IMR-90 (cell line): ENCODE data around the gene ZNF700. TPM values are rescaled to one million over a fixed set of nuclear protein-coding genes. Genes with fewer than 3 reads are reported as not detected.
"Not testable (repeated sequence)": the region's sequence is repeated elsewhere in the genome, so short reads cannot be mapped to it uniquely, and the experiment has no call there.

Experiments
- ATAC-seq: fragments of 200-7000 bp; cut with Tn5 transposase; 2 replicates; pipeline ENCODE4 v1.9.1; 2020; ENCODE audit warnings: low read depth, mild to moderate bottlenecking, moderate library complexity
- BruUV-seq: library from RNA; stranded (reverse); fragments of 400-500 nt; replicated peaks from 2 replicates; lab custom pipeline; 2021; lab: Mats Ljungman, UMichigan
- CTCF ChIA-PET: fragments of 300-600 bp; formaldehyde crosslinking; extraction: SDS; loops from one replicate; lab custom pipeline; 2021; ENCODE audit warnings: antibody characterized with exemption; lab: Yijun Ruan, JAX
- POLR2A ChIA-PET: fragments of 300-600 bp; sonication (Branson Sonifier 250); formaldehyde crosslinking; loops from one replicate; lab custom pipeline; 2022; ENCODE audit warnings: antibody characterized with exemption; ENCODE audit not compliant: unreplicated experiment; lab: Charles Lee
- DNase-seq: peaks from one replicate; pipeline ENCODE4 v3.0.0; 2013
- H2AFZ ChIP-seq: replicated peaks from 2 replicates; pipeline ENCODE3; 2013; ENCODE audit warnings: low read length, mild to moderate bottlenecking; ENCODE audit not compliant: poor library complexity
- H2AK5ac ChIP-seq: 2 replicates; pipeline ENCODE4 v1.6.1; 2013; ENCODE audit warnings: low read depth, low read length, inconsistent platforms
- H2AK9ac ChIP-seq: replicated peaks from 2 replicates; pipeline ENCODE3; 2013; ENCODE audit warnings: mild to moderate bottlenecking, low read depth, low read length, moderate library complexity; ENCODE audit not compliant: poor library complexity
- H2BK120ac ChIP-seq: 2 replicates; pipeline ENCODE4 v1.6.1; 2013; ENCODE audit warnings: low read depth, low read length, inconsistent platforms
- H2BK15ac ChIP-seq: 3 replicates; pipeline ENCODE4 v1.6.1; 2013; ENCODE audit warnings: low read depth, low read length, inconsistent platforms
- H2BK20ac ChIP-seq: 2 replicates; pipeline ENCODE4 v1.6.1; 2013; ENCODE audit warnings: low read depth, mild to moderate bottlenecking, inconsistent platforms, low read length, moderate library complexity
- H2BK5ac ChIP-seq: 2 replicates; pipeline ENCODE4 v1.6.1; 2013; ENCODE audit warnings: mild to moderate bottlenecking, low read depth, low read length, inconsistent platforms; ENCODE audit not compliant: poor library complexity, severe bottlenecking
- H3K14ac ChIP-seq: replicated peaks from 2 replicates; pipeline ENCODE4 v1.6.1; 2013; ENCODE audit warnings: low read depth, low read length, inconsistent platforms
- H3K18ac ChIP-seq: 2 replicates; pipeline ENCODE4 v1.6.1; 2013; ENCODE audit warnings: low read depth, low read length, control low read depth
- H3K23ac ChIP-seq: 2 replicates; pipeline ENCODE4 v1.6.1; 2013; ENCODE audit warnings: low read depth, low read length, inconsistent platforms
- H3K27ac ChIP-seq: 2 replicates; pipeline ENCODE4 v1.5.1; 2013; ENCODE audit warnings: mild to moderate bottlenecking, control low read depth, low read length; ENCODE audit not compliant: insufficient read depth
- H3K27me3 ChIP-seq: 2 replicates; pipeline ENCODE4 v1.6.1; 2013; ENCODE audit warnings: low read length; ENCODE audit not compliant: control insufficient read depth, insufficient read depth
- H3K36me3 ChIP-seq: 2 replicates; pipeline ENCODE4 v1.6.1; 2013; ENCODE audit warnings: low read length, mixed read lengths; ENCODE audit not compliant: control insufficient read depth, insufficient read depth
- H3K4ac ChIP-seq: 2 replicates; pipeline ENCODE4 v1.6.1; 2013; ENCODE audit warnings: low read depth, low read length, inconsistent platforms
- H3K4me1 ChIP-seq: 2 replicates; pipeline ENCODE4 v1.6.1; 2013; ENCODE audit warnings: low read length, mixed read lengths; ENCODE audit not compliant: control insufficient read depth, insufficient read depth
- H3K4me2 ChIP-seq: 2 replicates; pipeline ENCODE4 v1.6.1; 2013; ENCODE audit warnings: low read depth, mild to moderate bottlenecking, control low read depth, low read length, moderate library complexity
- H3K4me3 ChIP-seq: 2 replicates; pipeline ENCODE4 v1.5.1; 2013; ENCODE audit warnings: low read depth, mild to moderate bottlenecking, control low read depth, low read length, moderate library complexity; ENCODE audit not compliant: insufficient read depth
- H3K56ac ChIP-seq: 2 replicates; pipeline ENCODE4 v1.6.1; 2013; ENCODE audit warnings: low read length, inconsistent platforms; ENCODE audit not compliant: insufficient read depth; ENCODE audit errors: extremely low read depth
- H3K79me1 ChIP-seq, 2 experiments: 2 replicates each; pipeline ENCODE4 v1.6.1; 2013; ENCODE audit warnings: low read length in 2 of 2, inconsistent platforms in 1 of 2, low read depth in 1 of 2
- H3K9ac ChIP-seq: 2 replicates; pipeline ENCODE4 v1.6.1; 2013; ENCODE audit warnings: low read depth, low read length, control low read depth
- H3K9me1 ChIP-seq: 2 replicates; pipeline ENCODE4 v1.6.1; 2013; ENCODE audit warnings: low read length, inconsistent platforms; ENCODE audit not compliant: insufficient read depth
- H3K9me3 ChIP-seq: 2 replicates; pipeline ENCODE4 v1.6.1; 2013; ENCODE audit warnings: low read length; ENCODE audit not compliant: control insufficient read depth, insufficient read depth
- H4K20me1 ChIP-seq: 2 replicates; pipeline ENCODE4 v1.6.1; 2013; ENCODE audit warnings: low read length, inconsistent platforms; ENCODE audit not compliant: insufficient read depth
- H4K5ac ChIP-seq: 2 replicates; pipeline ENCODE4 v1.6.1; 2013; ENCODE audit warnings: mild to moderate bottlenecking, low read depth, low read length, control low read depth
- H4K8ac ChIP-seq, 2 experiments: 2 replicates each; pipeline ENCODE4 v1.6.1; 2013; ENCODE audit warnings: low read depth in 2 of 2, low read length in 2 of 2, control low read depth in 1 of 2, inconsistent platforms in 1 of 2
- H4K91ac ChIP-seq: 2 replicates; pipeline ENCODE4 v1.6.1; 2013; ENCODE audit warnings: low read depth, low read length, inconsistent platforms; ENCODE audit not compliant: insufficient read depth
- CHD1 ChIP-seq: IDR thresholded peaks from 2 replicates; pipeline ENCODE4 v1.6.1; 2012; ENCODE audit warnings: low read depth, low read length, improper control_type of control experiment
- CTCF ChIP-seq: conservative IDR thresholded peaks from 2 replicates; pipeline ENCODE4 v1.5.1; 2012; ENCODE audit warnings: mild to moderate bottlenecking, low read depth, low read length, improper control_type of control experiment
- MXI1 ChIP-seq: IDR thresholded peaks from 2 replicates; pipeline ENCODE4 v1.6.1; 2012; ENCODE audit warnings: low read depth, mild to moderate bottlenecking, low read length, moderate library complexity, borderline replicate concordance
- RCOR1 ChIP-seq: IDR thresholded peaks from 2 replicates; pipeline ENCODE4 v1.6.1; 2012; ENCODE audit warnings: mild to moderate bottlenecking, low read length, improper control_type of control experiment; ENCODE audit not compliant: insufficient replicate concordance
- WGBS, 2 experiments: methylation state at CpG; one replicate each; pipeline versions ENCODE4 v1.1.5 to v1.1.7; 2013; ENCODE audit warnings: missing lambda C conversion rate in 2 of 2; ENCODE audit not compliant: insufficient read length in 1 of 2; ENCODE audit errors: extremely low coverage in 2 of 2; 5-methylcytosine and 5-hydroxymethylcytosine counted together
- dilution Hi-C: fragments of 300-500 bp; cut with HindIII; formaldehyde crosslinking; loops from one replicate; pipeline ENCODE4 v1.14.3; 2018; ENCODE audit warnings: low sequenced_read_pairs; ENCODE audit not compliant: unreplicated experiment
- in situ Hi-C: fragments of 300-500 bp; cut with MboI; formaldehyde crosslinking; loops from 3 replicates; pipeline ENCODE4 v1.14.3; 2019; ENCODE audit warnings: low sequenced_read_pairs, inconsistent platforms, mixed read lengths
- intact Hi-C: fragments of 100-400 bp; cut with micrococcal nuclease; formaldehyde crosslinking; loops from 2 replicates; pipeline ENCODE4 v1.10.0; 2022
- polyA plus RNA-seq, 3 experiments: library from polyadenylated mRNA; depleted of rRNA; stranded (reverse); fragments of >200 nt; gene quantifications; 2 replicates each; pipeline ENCODE4 v1.2.3, GENCODE V29; 2012; ENCODE audit warnings: low replicate concordance in 1 of 3
- total RNA-seq: library from RNA; depleted of rRNA; stranded (reverse); fragments of >200 nt; gene quantifications from 2 replicates; pipeline ENCODE4 v1.2.3, GENCODE V29; 2012

Gene ZNF700
- total and polyA plus RNA-seq, 2 of the 4 experiments (the other 2 are of a cell fraction) = 5.3 to 10.2 TPM

GRCh38 chr19:11949201-11949600 is 24.3 kb downstream of the ZNF700 start:
- Histone ChIP-seq H2BK5ac (no peak overlapping the region), H2AK9ac (no peak overlapping the region), H3K36me3 (peaks cover 53% of the 10 kb centered on the region), H2BK120ac (no peak overlapping the region), H4K8ac (no peak overlapping the region), H3K23ac (no peak overlapping the region), H3K27ac (no peak overlapping the region), H3K4me3 (no peak overlapping the region), H3K4me2 (no peak overlapping the region), H2BK20ac (no peak overlapping the region), H4K20me1 (no peaks in the 10 kb centered on the region), H2BK15ac (no peak overlapping the region), H3K18ac (no peak overlapping the region), H2AK5ac (no peak overlapping the region), H3K14ac (no peak overlapping the region), H4K5ac (no peak overlapping the region), H2AFZ (no peak overlapping the region), H3K79me1 (peaks cover 12 to 13% of the 10 kb centered on the region in 2 experiments; a peak in 3 of 4 replicates), H4K91ac (no peak overlapping the region), H3K27me3 (no peaks in the 10 kb centered on the region), H3K56ac (no peak overlapping the region), H3K9me3 (peaks cover 85% of the 10 kb centered on the region), H3K9me1 (no peaks in the 10 kb centered on the region), H3K4ac (no peak overlapping the region), H3K4me1 (no peaks in the 10 kb centered on the region), H3K9ac (no peak overlapping the region)
- BruUV-seq = no TSS peak
- no CpG with 5 or more reads among the region's 4 CpGs for WGBS, 2 experiments
- ChIA-PET CTCF (no interaction called here), POLR2A (no interaction called here)
- DNase-seq (peak; percentile 7), ATAC-seq (no peak)
- no peak for TF ChIP-seq MXI1
- TF ChIP-seq RCOR1 = peak; percentile 60
- no peak for TF ChIP-seq CHD1
- no peak for TF ChIP-seq CTCF
- intact Hi-C loops = no loop called here
- dilution Hi-C loops = no loop called here
- in situ Hi-C loops = no loop called here

- CTCF ChIA-PET, H2AK9ac ChIP-seq, BruUV-seq, ATAC-seq, H4K5ac ChIP-seq, H3K18ac ChIP-seq, H2BK15ac ChIP-seq, H2BK120ac ChIP-seq, H3K27me3 ChIP-seq, DNase-seq, H4K20me1 ChIP-seq, POLR2A ChIA-PET, H4K91ac ChIP-seq, H2AFZ ChIP-seq, H3K27ac ChIP-seq, H3K4me2 ChIP-seq, in situ Hi-C loops, H3K56ac ChIP-seq, dilution Hi-C loops, H3K4me1 ChIP-seq, H4K8ac ChIP-seq, H2BK20ac ChIP-seq, H3K9ac ChIP-seq, H3K9me1 ChIP-seq, H3K14ac ChIP-seq, intact Hi-C loops, H2BK5ac ChIP-seq, H2AK5ac ChIP-seq, H3K4ac ChIP-seq, H3K4me3 ChIP-seq, H3K79me1 ChIP-seq, H3K23ac ChIP-seq: not testable (repeated sequence)
- peaks cover 50% of the 10 kb centered on the region for H3K36me3 ChIP-seq
- H3K9me3 ChIP-seq = peaks cover 85% of the 10 kb centered on the region
- WGBS, 2 experiments = 60% methylated on average over 1 of the region's 4 CpGs; no CpG with 5 or more reads in 1 of the 2 experiments
Measured at GRCh38 chr19:11949614-11950080, 24.7 kb downstream of the ZNF700 start.
